GM21526 (cell line): ENCODE results near the gene SHISA9.

Experiments used
- ATAC-seq: cut with Tn5 transposase; IDR thresholded peaks from one replicate; pipeline ENCODE4 v1.9.1; 2021; ENCODE audit warnings: moderate library complexity; ENCODE audit not compliant: unreplicated experiment, low FRiP score

Gene SHISA9

GRCh38 chr16:12942861-12943260, 41.5 kb downstream of the SHISA9 start:
- no peak for ATAC-seq

- no peak for ATAC-seq
These were observed 42.9 kb downstream of the SHISA9 start for GRCh38 chr16:12944300-12944699.

GRCh38 chr16:12951392-12951791, 50.0 kb downstream of the SHISA9 start:
- no peak for ATAC-seq

- no peak for ATAC-seq
These were observed 50.6 kb downstream of the SHISA9 start for GRCh38 chr16:12951976-12952375.

- ATAC-seq, result no peak
These were observed 57.0 kb downstream of the SHISA9 start for GRCh38 chr16:12958366-12958765.

DNA sequence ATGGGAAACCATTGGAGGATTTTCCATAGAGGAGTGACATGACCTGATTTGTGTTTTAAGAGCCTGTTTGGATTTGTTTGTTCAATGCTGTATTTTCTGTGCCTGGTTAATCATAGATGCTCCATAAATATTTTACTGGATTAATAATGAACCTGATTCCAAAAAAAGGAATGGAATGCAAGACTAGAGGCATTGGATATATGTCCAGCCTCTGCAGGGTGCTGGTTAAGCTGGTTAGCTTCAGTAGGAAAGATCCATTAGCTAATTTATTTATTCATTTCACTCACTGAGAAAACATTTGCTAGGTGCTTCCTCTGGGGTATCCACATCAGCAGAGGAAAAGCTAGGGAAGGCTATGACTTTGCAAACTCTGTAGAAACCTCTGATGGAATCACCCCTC, 57.7 kb downstream of the SHISA9 start:
- no peak for ATAC-seq

DNA sequence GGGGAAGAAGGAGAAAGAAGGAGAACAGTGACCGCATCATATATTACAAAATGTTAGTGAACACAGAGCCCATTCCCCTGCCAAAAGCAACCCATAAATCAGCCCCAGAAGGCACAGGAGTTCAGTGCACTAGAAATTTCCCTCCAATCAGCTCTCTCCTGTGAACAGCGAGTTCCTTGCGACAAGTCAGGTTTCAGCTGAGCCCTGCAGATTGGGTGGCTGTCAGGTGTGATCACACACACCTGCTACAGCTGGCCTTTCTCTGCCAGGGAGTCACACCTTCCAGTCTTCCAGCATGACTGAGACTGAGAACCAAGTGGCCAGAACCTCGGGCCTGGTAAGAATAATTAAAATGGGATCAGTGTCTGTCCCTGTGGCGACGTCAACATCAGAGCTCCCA, 60.2 kb downstream of the SHISA9 start:
- ATAC-seq, result no peak

- no peak for ATAC-seq
These were observed 63.1 kb downstream of the SHISA9 start for GRCh38 chr16:12964461-12964860.

- no peak for ATAC-seq
These were observed 63.9 kb downstream of the SHISA9 start for GRCh38 chr16:12965274-12965804.

- ATAC-seq, result no peak
These were observed 69.8 kb downstream of the SHISA9 start for GRCh38 chr16:12971241-12971640.

DNA sequence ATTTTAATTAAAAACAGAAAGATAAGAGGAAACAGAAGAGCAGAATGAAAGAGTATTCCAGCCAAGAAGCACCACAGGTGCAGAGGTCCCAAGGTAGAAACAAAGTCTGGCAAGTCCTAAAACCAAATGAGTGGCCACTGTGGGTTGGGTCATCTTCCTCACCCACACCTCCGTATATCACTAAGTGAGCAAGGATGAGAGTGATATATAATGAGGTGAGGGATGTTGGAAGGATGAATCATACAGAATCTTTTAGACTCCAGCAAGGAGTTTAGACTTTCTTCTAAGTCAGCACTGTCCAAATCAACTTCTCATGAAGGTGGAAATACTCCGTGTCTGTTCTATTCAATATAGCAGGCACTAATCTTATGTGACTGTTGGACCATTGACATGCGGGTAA, 70.8 kb downstream of the SHISA9 start:
- ATAC-seq, result no peak

- ATAC-seq, result no peak
These were observed 74.4 kb downstream of the SHISA9 start for GRCh38 chr16:12975766-12976165.

- no peak for ATAC-seq
These were observed 75.1 kb downstream of the SHISA9 start for GRCh38 chr16:12976496-12976895.

DNA sequence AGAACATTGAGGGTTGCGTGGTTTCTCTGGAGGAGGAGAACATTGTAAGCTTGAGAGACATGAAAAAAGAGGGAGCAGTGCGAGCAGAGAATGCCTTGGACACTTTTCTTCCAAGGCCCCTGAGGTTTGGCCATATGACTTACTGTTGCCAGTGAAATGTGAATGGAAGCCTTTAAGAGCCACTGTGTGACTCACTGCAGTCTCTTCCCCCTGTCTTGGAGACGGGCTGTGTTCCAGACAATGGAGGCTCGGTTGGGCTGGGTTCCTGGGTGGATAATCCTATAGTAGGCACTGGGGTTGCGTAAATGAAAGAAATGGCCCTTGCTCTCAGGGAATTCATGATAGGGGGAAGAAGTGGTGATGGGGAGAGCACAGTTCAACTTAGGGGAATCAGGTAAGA, 75.5 kb downstream of the SHISA9 start:
- ATAC-seq, result no peak

GRCh38 chr16:12985516-12985915, 84.1 kb downstream of the SHISA9 start:
- ATAC-seq, result no peak

GRCh38 chr16:12988071-12988470, 86.7 kb downstream of the SHISA9 start:
- no peak for ATAC-seq

- no peak for ATAC-seq
These were observed 90.7 kb downstream of the SHISA9 start for GRCh38 chr16:12992066-12992465.

GRCh38 chr16:12994402-12994801, 93.0 kb downstream of the SHISA9 start:
- no peak for ATAC-seq

GRCh38 chr16:12995721-12996372, 94.4 kb downstream of the SHISA9 start:
- no peak for ATAC-seq

DNA sequence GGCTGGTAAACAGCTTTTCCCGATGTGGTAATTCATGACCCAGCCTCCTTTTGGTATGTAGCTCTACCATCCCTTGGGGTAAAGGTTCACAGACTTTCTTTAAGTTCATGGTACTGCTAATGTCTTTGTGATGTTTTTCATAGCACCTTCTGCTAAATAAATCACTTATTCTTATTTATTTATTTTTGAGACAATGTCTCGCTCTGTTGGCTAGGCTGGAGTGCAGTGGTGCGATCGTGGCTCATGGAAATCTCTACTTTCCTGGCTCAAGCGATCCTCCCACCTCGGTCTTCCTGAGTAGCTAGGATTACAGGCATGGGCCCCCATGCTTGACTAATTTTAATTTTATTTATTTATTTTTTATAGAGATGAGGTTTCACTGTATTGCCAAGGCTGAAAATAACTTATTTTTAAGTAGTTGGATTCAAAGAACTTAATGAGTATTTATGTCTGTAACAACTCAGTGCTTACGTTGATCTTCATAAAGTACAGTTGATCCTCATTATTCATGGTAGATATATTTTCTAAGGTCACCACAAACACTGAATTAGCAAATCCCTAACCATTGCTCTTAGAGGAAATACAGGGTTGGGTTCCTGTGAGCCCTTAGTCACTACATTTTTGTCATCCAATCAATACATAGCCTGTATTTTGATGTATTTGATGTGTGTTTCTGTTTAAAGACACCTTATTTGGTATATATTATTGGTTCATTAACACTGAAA, 97.1 kb downstream of the SHISA9 start:
- ATAC-seq, result no peak

DNA sequence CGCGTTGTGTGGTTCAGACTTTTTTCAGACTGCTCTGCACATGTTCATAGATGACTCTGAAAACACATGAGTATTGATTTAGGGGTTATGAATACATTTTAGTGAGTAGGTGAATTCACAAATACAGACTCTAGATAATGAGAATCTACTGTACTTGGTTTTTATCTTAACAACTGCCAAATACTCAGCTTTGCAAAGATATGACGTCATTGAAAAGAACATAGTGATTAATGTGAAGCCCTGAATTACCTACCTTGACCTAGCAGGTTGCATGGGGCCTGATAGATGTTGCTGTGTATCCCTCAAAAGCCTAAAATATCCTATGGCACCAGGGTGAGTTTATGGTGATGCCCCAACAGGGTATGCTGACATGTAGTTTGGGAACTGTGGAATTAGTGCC, 98.0 kb downstream of the SHISA9 start:
- no peak for ATAC-seq

DNA sequence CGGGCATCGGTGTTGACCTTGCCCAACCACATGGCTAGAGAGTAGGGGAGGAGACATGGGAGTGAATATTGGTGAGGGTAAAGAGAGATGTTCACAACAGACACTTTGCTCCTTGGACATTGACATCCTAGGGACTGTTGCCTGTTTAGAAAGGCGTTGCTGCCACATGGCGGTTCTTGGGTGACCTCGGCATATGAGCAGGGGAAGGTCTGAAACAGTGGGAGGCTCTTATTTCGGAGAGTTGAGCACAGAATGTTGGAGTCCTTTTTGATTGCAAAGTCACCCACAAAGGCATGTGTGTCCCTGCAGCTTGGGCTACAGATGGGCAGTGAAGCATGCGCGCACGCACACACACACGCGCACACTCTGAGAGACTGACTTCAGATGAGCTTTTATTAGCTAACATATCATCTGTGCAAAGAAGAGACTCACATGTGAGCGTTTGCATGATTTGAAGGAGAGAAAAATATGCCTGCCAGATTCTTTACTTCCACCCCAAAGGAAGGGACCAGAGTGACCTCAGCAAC, 104.4 kb downstream of the SHISA9 start:
- no peak for ATAC-seq
